SHP77 treated with DMSO at 0.1 percent for 48 hours (cell line): ENCODE results near the gene GRIP2.

Source experiments
- DNase-seq: peaks from one replicate; lab custom pipeline; 2025; lab: John Stamatoyannopoulos, UW

GRIP2 gene

DNA sequence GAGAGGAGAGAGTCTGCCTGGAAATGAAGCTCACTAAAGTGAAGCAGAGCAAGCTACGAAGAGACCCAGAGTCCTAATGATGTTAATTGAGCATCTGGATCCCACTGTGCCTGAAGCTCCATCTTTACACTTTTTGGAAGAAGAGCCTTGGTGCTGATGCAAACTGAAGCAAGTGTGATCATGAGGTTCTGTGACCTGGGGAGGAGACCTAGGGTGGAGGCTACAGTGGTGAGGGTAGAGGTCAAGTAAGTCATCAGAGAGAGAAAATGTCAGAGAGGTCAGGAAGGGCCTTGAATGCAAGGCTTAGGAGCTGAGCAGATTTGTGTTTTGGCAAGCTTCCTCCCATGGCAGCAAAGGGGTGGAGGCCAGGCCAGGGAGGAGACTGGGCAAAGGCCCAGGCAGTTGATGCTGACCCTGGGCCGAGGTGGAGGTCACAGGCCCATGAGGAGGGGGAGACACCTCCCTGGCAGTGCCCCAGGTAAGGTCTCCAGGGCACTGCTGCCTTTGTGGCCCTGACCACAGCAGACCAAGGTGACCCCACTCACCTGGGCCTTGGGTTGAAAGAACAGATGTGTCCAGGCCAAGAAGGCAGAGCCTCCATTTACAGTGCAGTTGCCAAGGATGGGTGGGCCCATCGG lies 1.6 kb downstream of the GRIP2 start:
- DNase-seq: no peak

DNA sequence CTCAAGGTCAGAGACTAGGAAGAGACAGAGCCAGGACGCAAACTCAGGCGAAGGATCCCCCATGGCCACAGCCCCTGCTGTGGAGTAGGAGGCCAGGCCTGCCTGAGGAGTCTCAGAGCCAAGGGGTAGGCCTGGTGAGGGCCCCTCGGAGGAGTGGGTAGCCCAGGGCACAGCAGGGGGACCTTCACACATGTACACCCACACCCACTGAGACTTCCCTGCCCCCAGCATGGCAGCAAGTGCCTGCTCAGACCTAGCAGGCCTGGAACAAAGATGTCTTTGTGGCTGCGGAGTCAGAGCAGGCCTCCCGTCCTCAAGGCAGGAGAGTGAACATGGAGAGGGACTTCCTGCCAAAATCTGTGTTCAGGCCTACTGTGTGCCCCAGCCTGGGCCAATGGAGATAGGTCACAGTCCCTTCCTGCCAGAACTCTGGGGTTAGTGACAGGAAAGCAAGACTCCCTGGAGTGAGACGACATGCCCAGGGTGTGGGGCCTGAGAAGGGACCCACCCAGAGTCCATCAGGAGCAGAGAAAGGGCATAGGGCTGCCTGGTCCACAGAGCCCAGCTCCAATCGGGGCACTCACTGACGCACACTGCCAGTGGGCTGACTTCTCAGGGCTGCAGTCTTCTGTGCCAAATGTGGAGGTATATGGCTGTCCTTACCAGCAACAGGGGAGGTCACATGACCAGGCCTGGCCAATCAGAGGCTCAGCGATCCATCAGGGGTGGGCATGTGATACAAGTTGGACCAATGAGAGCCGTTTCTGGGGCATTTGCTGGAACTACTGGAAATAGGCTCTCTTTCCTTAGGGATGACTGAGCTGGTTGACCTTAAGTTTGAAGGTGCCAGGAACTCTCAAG lies 2.3 kb downstream of the GRIP2 start:
- no peak for DNase-seq

DNA sequence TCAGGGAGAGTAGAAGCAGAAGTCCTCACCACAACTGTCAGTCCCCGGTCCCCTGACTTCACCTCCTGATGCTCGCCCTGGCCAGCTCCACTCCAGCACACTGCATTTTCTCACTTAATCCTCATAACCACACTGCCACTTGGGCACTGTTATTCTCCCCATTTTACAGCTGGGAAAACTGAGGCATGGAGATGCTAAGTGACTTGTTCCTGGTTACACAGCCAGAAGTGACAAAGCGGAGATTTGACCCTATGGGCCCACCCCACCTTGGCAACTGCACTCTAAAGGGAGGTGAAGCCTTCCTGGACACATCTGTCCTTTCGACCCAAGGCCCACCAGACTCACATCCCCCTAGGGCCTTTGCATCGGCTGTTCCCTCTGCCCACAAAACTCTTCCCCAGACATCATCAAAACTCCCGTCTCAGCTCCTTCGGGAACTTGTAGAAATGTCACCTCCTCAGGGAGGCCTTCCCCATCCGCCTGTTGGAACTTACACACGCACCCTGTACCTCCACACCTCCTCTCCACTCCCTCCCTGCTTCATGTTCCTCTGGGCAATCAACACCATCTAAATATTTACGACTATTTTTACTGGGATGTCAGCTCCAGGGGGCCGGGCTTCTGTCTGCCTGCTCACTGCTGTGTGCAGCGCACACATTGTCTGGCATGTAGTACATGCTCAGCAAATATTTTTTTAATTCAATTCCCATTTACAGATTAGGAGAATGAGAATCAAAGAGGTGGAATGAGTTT lies 3.1 kb downstream of the GRIP2 start:
- no peak for DNase-seq

- no peak for DNase-seq
These were observed 3.9 kb downstream of the GRIP2 start for GRCh38 chr3:14536055-14536815.

GRCh38 chr3:14535616-14536015 lies 4.5 kb downstream of the GRIP2 start:
- DNase-seq: no peak

GRCh38 chr3:14534516-14535191 lies 5.5 kb downstream of the GRIP2 start:
- DNase-seq: no peak

DNA sequence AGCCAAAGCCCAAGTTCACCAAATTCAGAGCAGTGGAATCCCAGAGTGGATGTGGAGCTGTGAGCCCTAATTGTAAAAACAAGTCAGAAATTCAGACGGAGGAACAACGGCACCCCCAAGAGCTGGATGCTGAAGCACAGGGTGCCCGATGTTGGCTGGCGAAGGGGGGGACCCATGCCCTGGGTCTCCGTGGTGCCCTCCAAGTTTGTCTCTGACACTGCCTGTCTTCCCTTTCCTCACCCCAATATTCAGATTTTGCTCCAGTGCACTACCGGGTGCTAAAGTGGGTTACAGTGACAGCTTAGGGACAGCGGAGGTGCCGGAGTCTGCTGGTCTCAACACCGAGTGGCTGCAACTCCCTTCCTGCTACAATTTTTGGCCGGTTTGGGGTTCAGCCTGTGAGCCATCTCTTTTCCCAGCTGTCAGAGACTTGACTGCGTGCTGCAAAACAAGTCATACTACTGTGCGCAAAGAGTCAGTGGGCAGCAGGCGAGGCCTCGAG lies 6.6 kb downstream of the GRIP2 start:
- no peak for DNase-seq

DNA sequence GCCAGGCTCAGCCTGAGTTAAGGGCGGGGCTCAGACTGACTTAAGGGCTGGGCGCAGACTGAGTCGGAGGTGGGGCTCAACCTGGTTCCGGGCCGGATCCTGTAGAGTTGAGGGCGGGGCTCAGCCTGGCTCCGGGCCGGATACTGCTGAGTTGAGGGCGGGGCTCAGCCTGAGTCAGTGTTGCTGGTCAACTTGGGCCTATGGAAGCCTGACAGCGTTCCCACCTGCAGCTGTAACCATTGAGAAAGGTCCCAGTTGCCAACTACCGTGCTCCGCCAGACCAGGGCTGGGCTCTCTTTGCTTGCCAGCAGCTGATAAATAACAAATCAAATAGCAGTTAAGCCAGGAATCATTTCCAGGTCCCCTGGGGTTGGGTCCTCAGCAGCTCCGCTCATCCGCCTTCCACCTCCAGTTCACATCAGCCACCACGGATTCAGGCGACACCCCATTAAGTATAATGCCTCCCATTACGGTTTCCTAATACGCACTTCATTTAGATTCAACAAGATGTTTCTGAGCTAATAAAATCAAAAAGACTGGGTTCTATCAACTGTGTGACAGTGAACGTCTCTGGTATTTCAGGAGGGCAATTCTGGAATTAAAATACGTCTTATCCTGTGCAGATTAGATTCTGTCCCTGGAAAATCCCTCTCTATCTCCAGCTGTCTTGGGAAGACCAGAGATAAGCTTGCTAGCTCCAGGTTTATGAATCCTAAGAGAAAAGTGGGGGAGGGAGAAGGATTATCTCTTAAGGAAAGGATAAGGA lies 7.3 kb downstream of the GRIP2 start:
- DNase-seq: no peak

- DNase-seq: no peak
These were observed 8.2 kb downstream of the GRIP2 start for GRCh38 chr3:14531856-14532395.

DNA sequence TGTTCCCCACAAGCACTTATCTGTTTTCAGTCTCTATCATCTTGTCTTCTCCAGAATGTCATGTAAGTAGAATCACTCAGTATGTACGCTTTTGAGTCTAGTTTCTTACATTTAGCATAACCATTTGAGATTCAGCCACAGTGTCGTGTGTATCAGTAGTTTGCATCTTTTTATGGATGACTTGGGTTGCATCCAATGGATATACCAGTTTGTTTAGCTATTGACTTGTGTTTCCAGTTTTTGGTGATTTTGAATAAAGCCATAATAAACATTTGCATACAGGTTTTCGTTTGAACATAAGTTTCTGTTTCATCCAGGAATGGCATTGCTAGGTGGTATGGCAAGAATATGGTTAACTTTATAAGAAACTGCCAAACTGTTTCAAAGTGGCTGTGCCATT lies 12.1 kb downstream of the GRIP2 start:
- no peak for DNase-seq

DNA sequence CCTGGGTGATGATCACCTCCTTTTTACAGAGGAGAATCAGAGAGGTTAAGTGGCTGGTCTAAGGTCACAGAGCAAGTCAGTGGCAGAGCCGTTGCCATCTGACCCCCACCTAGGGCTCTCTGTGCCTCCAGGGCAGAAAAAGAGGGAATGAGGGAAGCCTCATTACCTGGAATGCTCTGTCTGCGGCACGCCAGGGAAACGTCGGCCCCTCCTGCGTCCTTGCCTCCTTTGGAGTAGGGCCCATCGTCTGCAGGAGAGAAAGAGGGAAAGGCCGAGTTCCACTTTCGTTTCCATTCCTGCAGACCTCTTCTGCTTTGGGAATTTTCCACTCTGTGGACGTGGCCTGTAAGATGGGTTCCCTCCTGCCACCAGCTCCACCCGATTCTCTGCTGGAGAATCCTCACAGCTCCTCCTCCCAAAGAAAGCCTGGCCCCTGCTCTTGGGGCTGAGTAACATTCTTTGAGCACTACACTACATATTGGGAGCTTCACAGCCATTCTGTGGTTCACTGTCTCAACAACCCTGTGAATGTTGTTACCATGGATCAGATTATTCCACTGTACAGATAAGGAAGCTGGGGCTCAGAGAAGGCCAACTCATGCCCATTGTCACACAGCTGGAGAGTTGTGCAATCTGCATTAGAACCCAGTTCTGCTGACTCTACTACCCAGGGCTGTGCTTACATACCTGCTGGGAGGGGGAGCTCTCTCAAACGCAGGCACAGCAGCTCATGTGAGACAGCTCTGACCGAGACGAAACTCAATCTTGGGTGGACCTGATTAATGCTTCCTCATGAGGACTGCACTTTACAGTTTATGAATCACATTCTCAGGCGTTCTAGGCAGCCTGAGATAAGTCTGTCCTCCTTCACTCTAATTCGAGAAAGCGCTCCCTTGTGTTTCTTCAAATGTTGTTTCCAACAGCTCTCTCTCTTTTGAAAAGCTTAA lies 14.2 kb downstream of the GRIP2 start:
- no peak for DNase-seq

DNA sequence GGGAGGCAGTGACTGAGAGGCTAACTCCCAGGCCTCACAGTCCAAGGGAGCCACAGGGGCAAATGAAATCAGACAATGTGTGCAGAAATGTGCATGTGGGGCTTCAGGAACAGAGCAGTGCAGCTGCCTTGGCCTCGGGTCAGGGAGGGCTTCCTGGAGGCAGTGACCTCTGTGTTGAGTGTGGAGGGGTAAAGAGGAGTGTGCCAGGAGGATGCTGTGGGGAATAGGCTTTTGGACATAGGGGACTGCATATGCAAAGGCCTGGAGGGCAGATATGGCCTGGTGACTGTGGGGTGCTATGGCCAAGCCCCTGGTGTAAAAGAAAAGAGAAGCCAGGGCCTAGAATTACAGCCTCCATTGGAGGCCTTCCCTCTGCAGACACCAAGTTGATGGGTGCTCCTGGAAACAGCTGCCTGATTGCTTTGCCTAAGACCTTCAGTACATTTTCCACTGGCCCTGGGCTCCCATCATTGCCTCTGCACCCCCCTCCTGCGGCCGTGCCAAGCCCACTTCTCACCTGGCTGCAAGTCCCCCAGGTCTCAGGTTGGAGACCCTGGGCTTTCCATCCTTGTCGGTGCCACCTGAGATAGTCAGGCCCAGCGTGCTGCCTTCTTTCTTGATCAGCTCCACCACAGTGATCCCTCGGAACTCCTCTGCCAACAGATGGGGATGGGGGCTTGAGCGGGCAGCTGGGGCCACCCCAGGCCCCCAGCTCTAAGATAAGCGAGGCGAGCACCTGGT lies 15.1 kb downstream of the GRIP2 start:
- no peak for DNase-seq

DNA sequence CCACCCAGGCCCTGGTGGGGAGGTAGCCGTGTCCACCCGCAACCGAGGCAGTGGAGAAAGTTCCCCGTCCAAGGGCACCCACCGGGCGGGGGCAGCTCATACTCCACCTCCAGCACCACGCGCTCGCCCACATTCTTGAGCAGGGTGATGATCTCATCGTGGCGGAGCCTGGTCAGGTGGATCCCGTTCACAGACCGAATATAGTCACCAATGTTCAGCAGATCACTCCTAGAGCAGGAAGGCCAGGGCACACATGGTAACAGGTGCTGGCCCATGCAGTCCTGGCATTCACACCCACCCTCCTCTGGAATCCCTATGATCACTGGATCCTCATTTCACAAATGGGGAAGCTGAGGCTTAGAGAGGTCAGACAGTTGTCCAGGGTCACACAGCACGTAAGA lies 15.8 kb downstream of the GRIP2 start:
- no peak for DNase-seq

- no peak for DNase-seq
These were observed 16.4 kb downstream of the GRIP2 start for GRCh38 chr3:14523792-14524191.

DNA sequence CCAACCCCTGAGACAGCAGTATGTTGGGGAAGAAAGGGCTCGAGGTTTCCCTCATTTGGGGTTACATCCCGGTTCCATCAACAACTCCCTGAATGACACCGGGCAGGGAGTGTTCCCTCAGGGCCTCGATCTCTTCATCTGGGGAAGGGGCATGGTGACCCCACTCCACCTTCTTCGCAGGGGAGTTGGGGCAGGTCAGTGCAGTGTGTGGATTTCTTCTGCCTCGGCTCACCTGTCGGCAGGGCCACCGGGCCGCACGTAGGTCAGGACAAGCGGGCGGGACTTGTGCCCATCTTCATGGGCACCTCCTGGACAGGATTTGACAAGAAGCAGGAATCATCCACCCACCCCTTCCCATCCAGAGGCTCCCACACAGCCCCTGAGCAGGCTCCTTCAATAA lies 17.4 kb downstream of the GRIP2 start:
- DNase-seq: no peak

DNA sequence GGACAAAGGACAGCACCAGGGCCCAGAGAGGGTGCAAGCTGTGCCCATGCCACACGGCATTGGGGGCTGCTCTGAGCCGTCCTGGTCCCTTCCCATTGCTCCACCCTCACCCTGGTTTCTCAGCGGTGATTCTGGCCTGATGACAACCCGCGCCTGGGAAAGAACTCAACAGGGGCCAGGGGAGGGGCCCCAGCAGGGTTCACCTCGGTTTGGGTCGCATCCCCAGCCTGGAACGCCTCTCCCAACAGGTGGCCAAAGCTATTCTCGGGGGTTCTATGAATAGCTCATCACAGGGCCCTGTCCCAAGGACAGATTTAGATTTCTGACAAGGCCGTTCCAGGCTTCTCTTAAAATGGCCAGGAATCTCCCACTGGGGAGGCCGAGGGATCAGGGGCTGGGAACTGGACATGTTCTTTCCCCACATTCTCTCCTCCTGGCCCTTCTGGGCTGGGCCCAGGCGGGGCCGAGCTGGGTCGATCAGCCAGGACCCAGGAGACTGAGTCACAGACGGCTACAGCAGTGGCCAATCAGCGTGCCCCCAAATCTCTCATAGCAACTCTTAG lies 17.9 kb downstream of the GRIP2 start:
- DNase-seq: no peak

DNA sequence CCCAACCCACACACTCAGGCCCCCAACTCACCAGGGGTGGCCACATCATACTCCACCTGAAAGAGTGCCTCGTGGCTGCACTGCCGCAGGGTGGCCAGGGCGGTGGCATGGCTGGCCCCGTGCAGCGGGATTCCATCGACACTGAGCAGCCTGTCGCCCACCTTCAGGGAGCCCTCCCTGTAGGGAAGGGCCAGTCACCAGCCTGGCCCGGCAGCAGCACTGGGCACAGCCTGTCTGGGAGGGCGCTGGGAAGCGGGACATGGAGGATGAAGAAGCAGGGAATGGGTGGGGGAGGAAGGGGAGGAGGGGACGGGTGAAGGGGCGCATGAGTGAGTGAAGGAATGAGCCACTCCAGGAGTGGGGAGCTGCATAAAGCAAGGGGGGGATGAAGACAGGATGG lies 18.5 kb downstream of the GRIP2 start:
- no peak for DNase-seq

DNA sequence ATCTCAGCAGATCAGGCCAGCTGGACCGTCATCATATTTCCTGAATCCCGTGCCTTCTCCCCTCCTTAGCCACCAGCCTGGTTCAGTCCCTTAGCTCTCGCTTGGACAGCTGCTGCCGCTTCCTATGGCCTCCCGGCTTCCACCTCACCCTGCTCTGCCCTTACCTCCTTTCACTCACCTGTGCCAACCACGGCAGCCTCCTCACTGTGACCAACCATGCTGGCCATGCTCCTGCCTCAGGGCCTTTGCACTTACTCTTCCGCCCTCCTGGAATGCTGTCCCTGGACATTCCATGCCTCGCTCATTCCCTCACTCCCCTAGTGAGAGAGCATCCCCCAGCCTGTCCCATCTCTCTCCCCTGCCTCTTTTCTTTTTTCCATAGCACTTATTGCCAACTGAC lies 19.2 kb downstream of the GRIP2 start:
- no peak for DNase-seq
